Prostate gland (tissue), 2 donors: ENCODE results near the gene UNC50.

ENCODE experiments used
- CTCF ChIP-seq, 4 experiments: fragments of 200-600 bp in 2 of 4; fragments of 450-650 bp in 2 of 4; sonication (generic) in 2 of 4; IDR thresholded peaks; 1 replicate in 3 of 4; 2 replicates in 1 of 4; pipeline ENCODE4 v1.5.1; 2016 to 2019; ENCODE audit warnings: antibody characterized with exemption in 4 of 4, mild to moderate bottlenecking in 2 of 4, moderate library complexity in 2 of 4
- POLR2A ChIP-seq: fragments of 450-650 bp; IDR thresholded peaks from one replicate; pipeline ENCODE4 v1.6.1; 2016; ENCODE audit warnings: antibody characterized with exemption, mild to moderate bottlenecking

GRCh38 chr2:98579926-98580325, 28.5 kb upstream of the UNC50 start:
- no peak for TF ChIP-seq CTCF (IDR thresholded peaks at IDR 0.05)
- TF ChIP-seq POLR2A, result no peak
